HTERT RPE-1 (cell line): Measurements from ENCODE around the gene ST3GAL4.

Experiments used
- in situ Hi-C: fragments of 300-500 bp; cut with MboI; formaldehyde crosslinking; loops from 4 replicates; pipeline ENCODE4 v1.14.3; 2020; ENCODE audit warnings: low sequenced_read_pairs

ST3GAL4 gene

DNA sequence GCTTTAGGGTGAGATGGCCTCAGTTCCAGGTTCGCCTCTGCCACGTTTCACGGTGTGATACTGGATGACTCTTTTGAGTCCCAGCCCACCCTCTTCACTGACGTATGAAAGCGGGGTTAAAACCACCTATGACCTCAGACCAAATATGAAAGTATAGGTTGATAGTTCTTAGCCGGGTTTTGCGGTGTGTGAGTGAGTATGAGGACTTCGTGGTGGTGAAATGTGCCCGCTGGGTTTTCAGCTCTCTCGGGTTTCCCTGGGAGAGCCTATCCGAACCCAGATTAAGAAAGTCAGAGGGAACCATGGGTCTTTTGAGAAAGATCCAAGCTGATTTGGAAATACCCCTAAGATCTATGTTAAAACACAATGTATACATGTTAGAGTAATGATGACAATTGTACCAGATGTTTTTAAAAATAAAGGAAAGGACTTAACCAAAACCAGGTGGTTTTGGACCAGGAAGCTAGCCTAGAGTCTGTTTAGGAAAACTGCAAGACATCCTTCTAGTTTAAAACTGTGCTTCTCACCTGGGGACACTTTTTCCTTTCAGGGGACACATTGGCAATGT, 25.8 kb upstream of the ST3GAL4 start:
- in situ Hi-C loops, result no loop called here

- in situ Hi-C loops, result no loop called here
Measured at GRCh38 chr11:126331286-126331685, 24.2 kb upstream of the ST3GAL4 start.

- in situ Hi-C loops, result no loop called here
Measured at GRCh38 chr11:126332221-126332711, 23.2 kb upstream of the ST3GAL4 start.

GRCh38 chr11:126333142-126333541, 22.3 kb upstream of the ST3GAL4 start:
- in situ Hi-C loops, result no loop called here

DNA sequence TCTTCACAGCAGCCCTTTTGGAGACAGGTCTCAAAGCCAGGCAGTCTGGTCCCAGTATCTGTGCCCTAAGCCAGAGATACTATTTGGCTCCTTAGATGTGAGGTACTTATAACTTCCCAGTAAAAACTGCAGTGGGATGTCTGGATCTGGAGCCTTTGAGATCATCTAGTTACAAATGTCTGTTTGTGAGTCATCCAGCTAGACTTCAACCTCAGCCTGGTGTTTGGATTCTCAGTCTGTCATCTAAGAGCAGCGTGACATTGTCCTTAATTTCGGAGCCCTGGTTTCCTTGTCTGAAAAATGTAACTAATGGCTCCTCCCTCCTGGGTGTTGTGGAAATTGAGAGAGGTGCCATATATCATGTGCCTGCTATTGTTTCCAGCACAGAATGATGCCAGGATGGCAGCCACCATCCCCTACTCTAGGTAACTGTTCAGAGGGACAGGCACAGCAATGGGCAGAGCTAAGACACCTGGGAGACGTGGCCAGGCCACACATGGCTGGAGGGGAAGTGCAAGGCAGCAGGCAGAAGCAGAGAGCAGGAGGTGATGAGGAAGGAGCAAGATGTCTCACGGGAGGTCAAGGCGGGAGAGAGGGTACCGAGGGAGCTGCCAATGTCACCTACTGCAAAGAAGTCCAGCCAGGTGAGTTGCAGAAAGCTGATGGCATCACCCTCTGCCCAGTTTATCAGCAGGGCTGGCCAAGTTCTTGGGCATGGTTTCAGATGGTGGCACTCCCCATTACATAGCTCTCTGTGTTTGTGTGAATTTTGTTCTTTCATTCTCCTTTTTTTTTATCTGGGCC, 20.6 kb upstream of the ST3GAL4 start:
- in situ Hi-C loops, result no loop called here

DNA sequence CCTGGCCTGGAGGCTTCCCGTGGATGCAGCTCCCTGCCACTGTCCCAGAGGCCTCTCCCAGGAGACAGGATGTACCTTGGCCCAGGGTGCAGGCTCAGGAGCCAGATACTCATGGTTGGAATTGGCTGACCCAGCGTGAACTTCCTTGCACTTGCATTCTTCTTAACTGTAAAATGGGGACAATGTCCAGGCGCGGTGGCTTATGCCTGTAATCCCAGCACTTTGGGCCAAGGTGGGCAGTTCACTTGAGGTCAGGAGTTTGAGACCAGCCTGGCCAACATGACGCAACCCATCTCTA, 20.1 kb upstream of the ST3GAL4 start:
- in situ Hi-C loops, result no loop called here

DNA sequence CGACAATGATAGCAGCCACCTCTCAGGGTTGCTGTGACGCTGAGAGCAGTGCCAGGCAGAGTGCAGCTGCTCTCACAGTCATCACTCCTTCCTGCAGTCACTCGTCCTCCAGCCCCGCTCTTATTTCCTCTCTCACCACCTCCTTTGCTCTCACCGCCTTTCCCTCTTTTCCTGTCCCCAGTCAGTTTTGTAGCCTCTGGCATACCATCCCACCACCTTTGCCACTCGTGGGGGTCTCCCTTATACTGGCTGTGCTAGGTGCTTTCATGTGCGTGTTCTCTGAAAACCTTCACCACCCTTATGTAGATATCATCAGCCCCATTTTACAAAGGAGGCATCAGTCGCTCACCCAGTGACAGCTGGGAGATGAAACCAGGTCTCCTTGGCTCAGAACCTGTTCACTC, 19.3 kb upstream of the ST3GAL4 start:
- in situ Hi-C loops, result no loop called here

DNA sequence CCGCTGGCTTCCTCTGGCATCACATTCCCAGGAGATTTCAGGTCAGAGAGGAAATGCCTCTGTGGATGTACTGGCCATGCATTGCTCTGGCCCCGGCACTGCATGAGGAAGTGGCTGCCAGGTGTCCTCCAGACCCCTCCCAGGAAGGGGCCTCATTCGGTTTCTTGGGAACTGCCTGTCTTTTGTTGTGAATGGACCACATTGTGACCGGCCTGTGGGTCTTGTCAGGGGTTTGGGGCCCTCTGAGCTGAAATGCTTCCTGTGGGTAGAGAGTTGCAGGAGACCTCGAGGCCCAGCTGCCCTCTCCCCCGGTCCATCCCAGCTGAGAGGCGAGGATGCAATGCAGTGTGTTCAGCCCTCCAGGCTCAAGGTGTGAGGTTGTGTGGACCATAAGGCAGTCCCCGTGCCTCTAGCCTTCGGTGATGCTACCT, 18.8 kb upstream of the ST3GAL4 start:
- in situ Hi-C loops, result no loop called here

- in situ Hi-C loops, result no loop called here
Measured at GRCh38 chr11:126337126-126337473, 18.4 kb upstream of the ST3GAL4 start.

GRCh38 chr11:126337474-126338241, 17.8 kb upstream of the ST3GAL4 start:
- in situ Hi-C loops, result no loop called here

- in situ Hi-C loops, result no loop called here
Measured at GRCh38 chr11:126338346-126339055, 17.0 kb upstream of the ST3GAL4 start.

- in situ Hi-C loops, result no loop called here
Measured at GRCh38 chr11:126339073-126339862, 16.2 kb upstream of the ST3GAL4 start.

DNA sequence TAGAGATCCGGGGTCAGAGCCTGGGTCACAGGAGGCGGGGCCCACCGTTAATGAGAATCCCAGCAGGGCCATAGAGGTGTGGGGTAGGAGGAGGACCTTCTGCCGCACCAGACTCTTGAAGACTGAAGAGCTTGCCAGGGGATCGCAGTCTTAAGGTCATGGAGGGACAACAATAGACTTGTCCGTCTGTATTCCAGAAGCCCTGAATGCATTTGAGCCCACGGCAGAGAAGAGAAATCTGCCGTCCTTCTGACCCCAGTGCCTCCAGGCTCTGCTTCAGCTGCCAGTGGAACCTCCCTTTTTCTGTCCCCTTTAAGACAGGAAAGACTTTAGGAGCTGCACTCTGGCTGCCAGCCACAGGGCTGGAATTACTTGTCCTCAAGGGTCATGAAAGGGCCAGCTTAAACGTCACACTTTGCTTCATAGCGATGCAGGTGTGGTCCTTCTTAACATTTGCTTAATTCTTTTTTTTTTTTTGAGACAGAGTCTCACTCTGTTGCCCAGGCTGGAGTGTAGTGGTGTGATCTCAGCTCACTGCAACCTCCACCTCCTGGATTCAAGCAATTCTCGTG, 15.5 kb upstream of the ST3GAL4 start:
- in situ Hi-C loops, result no loop called here

- in situ Hi-C loops, result no loop called here
Measured at GRCh38 chr11:126340960-126341606, 14.4 kb upstream of the ST3GAL4 start.

DNA sequence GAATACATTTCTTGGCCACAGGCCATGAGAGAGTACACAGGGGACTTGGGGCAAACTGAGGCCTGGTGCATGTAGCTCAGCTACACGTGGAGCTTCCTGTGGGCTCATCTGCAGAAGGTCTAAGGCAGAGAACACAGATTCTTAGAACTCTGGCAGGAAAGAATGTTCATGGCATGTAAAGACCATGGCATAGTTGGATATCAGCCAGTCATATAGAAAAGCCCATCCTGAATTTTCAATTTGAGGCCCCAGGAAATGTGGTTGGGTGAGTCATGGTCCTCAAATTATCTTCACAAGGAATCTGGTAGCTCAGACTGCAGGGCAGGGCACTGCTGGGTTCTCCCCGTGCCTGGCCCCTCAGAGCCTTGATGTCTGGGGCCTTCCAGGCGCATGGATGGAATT, 13.7 kb upstream of the ST3GAL4 start:
- in situ Hi-C loops, result no loop called here

DNA sequence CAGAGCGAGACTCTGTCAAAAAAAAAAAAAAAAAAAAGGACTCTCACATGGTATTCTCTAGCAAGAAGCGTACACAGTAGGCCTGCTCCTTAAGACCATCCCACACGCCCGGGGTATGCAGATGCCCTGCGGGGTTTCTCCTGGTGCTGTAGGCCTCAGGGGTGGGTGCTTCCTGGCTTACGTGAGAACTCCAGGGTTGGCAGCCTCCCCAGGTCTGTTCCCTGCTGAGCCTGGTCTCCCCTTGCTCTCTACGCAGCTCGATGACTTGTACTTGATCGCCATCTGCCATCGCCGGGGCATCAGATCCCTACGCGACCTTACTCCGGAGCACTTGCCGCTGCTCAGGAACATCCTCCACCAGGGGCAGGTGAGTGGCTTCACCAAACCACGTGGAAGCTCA, 12.4 kb upstream of the ST3GAL4 start:
- in situ Hi-C loops, result no loop called here

DNA sequence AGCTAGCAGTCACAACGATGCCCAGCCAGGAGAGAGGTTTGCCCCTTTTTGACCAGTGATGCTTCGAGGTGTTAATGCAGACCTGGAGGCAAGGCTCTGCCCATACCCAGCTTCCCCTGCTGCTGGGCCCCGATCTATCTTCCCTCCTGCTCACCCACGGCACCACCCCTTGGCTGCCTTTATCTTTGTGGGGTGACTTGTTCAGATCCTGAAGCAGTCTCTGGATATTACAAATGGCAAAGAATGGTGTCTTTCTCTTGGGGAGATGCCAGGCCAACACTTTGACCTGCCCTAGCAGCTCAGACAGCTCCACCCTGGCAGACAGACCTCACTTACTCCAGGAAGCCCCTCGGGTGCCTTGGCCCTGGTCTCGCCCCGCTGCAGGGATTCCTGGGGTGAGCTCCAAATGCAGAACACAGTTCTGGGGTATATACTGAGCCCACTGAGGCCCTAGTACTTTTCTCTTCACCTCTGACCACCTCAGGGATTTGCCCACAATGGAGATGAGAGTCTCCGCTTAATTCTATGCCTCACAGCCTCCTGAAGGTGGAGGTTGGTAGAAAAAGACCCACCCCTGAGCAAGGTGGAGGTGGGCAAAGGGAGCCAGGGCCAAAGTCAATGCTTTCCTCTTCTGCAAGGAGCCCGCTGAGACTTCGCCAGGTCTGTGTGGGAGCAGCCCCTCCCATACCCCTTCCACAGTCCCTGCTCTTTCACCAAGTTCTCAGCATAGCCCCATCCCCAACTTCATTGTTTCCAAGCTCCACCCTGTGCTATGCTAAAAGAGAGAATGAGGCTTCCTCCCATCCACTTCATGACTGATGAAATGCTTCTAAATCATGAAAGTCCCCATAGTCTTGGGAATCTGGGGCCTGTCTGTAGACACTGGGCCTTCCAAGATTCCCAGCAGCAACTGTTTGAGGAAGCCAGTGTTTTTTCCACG, 11.1 kb upstream of the ST3GAL4 start:
- in situ Hi-C loops, result no loop called here

DNA sequence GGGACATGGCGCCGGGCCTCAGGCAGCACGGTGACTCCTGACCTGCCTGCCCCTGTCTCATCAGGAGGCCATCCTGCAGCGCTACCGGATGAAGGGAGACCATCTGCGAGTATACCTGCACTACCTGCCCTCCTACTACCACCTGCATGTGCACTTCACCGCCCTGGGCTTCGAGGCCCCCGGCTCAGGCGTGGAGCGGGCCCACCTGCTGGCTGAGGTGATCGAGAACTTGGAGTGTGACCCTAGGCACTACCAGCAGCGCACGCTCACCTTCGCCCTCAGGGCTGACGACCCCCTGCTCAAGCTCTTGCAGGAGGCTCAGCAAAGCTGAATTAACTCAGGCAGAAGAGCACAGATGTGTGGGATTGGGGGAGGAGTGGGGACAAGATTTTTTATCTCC, 10.2 kb upstream of the ST3GAL4 start:
- in situ Hi-C loops, result no loop called here
